Spinal cord (tissue), 4 donors: ENCODE results near the gene KIAA1958. TPM values are rescaled to one million over a fixed set of nuclear protein-coding genes. Genes with fewer than 3 reads are reported as not detected.

Source experiments
- polyA plus RNA-seq, 2 donors: library from polyadenylated mRNA; unstranded; fragments of 120-200 nt; gene quantifications; one replicate each; pipeline ENCODE4 v1.2.1, GENCODE V29; 2013; ENCODE audit not compliant: insufficient read length in 2 of 2
- total RNA-seq, 2 donors: library from RNA; depleted of rRNA in 1 of 2; stranded (reverse); fragments of 120-200 nt in 1 of 2; fragments of >200 nt in 1 of 2; gene quantifications; one replicate each; pipeline versions ENCODE4 v1.2.3 to v1.2.4, GENCODE V29; 2013 to 2014

The KIAA1958 gene
- total and polyA plus RNA-seq, 4 donors: 11.0 to 16.9 (median 15.0) TPM

Other genes with a start within 250 kb of the KIAA1958 start
- 10 to 100 TPM; 17.6 to 42.7 TPM for gene PTBP3, start 153.2 kb upstream of the KIAA1958 start, total RNA-seq
- gene PTBP3, start 153.2 kb upstream of the KIAA1958 start, polyA plus RNA-seq: 10 to 100 TPM; 15.5 to 19.7 TPM
- gene HSDL2, start 106.7 kb upstream of the KIAA1958 start, total RNA-seq: 10 to 100 TPM; 53.4 to 60.2 TPM
- gene HSDL2, start 106.7 kb upstream of the KIAA1958 start, polyA plus RNA-seq: 10 to 100 TPM; 47.7 to 62.7 TPM
- gene INIP, start 231.3 kb downstream of the KIAA1958 start, total RNA-seq: 10 to 100 TPM; 25.2 to 28.0 TPM
- gene INIP, start 231.3 kb downstream of the KIAA1958 start, polyA plus RNA-seq: 10 to 100 TPM; 25.9 to 29.0 TPM